GM18909 (cell line): ENCODE results near the gene EPG5.
A peak's percentile ranks its signal among the peaks of the same experiment; 100 is the strongest.
"Not testable (repeated sequence)": the region's sequence is repeated elsewhere in the genome, so short reads cannot be mapped to it uniquely, and the experiment has no call there.

Experiments
- ATAC-seq: cut with Tn5 transposase; IDR thresholded peaks from one replicate; pipeline ENCODE4 v1.9.1; 2021; ENCODE audit warnings: mild to moderate bottlenecking; ENCODE audit not compliant: unreplicated experiment, poor library complexity

The EPG5 gene, protein sequence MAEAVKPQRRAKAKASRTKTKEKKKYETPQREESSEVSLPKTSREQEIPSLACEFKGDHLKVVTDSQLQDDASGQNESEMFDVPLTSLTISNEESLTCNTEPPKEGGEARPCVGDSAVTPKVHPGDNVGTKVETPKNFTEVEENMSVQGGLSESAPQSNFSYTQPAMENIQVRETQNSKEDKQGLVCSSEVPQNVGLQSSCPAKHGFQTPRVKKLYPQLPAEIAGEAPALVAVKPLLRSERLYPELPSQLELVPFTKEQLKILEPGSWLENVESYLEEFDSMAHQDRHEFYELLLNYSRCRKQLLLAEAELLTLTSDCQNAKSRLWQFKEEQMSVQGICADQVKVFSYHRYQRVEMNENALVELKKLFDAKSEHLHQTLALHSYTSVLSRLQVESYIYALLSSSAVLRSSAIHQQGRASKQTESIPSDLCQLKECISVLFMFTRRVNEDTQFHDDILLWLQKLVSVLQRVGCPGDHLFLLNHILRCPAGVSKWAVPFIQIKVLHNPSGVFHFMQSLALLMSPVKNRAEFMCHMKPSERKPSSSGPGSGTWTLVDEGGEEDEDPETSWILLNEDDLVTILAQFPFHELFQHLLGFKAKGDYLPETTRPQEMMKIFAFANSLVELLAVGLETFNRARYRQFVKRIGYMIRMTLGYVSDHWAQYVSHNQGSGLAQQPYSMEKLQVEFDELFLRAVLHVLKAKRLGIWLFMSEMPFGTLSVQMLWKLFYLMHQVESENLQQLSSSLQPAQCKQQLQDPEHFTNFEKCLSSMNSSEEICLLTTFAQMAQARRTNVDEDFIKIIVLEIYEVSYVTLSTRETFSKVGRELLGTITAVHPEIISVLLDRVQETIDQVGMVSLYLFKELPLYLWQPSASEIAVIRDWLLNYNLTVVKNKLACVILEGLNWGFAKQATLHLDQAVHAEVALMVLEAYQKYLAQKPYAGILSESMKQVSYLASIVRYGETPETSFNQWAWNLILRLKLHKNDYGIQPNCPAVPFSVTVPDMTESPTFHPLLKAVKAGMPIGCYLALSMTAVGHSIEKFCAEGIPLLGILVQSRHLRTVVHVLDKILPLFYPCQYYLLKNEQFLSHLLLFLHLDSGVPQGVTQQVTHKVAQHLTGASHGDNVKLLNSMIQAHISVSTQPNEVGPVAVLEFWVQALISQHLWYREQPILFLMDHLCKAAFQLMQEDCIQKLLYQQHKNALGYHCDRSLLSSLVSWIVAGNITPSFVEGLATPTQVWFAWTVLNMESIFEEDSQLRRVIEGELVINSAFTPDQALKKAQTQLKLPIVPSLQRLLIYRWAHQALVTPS (N-terminal part only)

DNA sequence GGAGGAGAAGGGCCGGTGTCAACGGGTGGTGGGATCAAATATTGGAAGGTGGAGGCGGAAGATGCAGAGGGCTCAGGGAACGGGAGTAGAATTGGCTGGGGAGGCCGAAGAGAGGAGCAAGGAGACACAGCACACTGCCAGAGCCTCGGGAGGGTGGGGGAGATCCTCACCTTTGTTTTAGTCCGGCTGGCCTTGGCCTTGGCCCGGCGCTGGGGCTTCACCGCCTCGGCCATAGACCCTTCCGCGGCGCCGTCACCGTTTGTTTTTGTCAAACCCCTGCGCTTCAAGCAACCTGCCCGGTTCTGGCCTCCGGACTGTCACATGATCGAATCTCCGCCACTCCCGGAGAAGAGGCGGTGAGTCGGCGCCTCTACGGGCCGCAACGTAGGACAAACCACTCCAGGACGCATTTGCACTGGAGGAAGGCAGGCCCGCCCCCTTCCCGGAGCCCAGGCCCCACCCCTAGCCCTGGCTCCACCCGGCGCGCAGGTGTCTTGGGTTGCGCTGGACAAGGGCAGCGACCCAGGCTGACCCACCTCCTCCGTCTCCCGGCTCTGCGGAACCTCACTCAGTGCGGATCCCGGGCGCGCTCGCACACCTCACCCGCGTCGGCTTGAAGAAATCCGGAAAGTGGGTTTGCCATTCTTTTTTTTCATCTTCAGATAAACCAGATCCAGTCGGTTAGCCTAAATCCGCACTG lies at the start of gene EPG5:
Gene EPG5, minus strand, starts transcription at position 323 of the 700 bp plus-strand sequence. Its CDS starts 90 bp downstream, at position 233.
- peak; percentile 96 for ATAC-seq

DNA sequence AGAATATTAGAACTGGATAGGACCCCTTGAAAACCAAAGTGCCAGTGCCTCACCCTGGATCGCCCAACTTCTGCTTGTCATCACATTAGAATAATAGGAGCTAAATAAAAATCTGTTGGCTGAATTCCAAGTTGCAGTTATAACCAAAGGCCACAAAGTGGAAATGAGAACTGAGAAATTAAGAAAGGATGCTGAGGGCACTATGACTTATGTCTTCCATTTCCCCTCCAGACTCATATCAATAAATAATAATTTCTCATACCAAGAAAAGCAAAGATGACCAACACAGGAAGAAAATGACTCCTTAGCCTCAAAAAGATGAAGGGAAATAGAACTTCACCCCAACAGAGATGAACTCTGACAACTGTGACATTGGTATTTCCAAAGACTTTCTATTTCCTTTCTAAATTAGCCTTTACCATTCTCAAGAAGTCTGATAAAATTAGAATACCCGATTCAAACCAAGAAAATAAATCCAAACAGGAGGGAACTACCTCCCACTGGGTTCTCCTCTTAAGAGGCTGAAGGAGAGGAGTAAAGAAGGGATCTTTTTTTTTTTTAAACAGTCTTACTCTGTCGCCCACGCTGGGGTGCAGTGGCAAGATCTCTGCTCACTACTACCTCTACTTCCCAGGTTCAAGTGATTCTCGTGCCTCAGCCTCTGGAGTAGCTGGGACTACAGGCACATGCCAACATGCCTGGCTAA lies 46.5 kb upstream of the EPG5 start:
- peak; percentile 75 for ATAC-seq

DNA sequence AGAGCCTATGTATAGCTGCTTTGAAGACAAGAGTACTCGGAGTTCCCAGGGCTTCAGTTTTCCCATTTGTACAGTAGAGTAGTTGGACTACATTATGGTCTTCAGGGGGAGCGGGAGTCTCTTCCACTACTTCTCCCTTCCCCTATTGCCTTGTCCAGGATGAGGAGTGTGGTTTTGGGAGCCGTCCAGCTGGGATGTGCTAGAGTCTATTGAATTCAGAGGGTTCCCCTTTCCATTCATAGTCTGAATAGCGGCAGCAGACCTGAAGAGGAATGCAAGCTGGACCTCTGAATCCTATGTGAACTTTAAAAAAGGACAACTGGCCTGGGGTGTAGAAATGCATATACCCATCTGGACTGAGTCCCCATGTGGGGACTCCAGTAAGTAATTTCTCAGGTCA lies 43.5 kb upstream of the EPG5 start:
- ATAC-seq, result no peak

DNA sequence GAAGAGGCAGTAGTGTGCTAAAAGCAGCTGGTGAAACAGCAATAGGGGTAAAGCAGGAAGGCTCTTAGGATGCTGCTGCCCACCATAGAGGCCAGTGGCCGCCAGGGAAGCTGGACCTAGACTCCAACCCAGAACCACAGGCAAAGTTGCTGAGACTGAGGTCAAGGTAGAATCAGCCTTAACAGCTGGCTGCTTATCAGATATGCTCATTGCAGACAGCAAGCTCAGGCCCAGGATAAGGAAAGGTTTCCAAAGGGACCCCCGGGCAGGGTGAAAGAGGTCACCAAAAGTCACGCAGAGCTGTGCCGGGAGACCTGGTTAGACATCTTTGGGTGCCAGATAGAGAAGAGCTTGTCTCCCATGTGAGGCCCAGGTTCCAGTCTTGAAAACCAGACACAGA lies 42.9 kb upstream of the EPG5 start:
- ATAC-seq, result no peak

DNA sequence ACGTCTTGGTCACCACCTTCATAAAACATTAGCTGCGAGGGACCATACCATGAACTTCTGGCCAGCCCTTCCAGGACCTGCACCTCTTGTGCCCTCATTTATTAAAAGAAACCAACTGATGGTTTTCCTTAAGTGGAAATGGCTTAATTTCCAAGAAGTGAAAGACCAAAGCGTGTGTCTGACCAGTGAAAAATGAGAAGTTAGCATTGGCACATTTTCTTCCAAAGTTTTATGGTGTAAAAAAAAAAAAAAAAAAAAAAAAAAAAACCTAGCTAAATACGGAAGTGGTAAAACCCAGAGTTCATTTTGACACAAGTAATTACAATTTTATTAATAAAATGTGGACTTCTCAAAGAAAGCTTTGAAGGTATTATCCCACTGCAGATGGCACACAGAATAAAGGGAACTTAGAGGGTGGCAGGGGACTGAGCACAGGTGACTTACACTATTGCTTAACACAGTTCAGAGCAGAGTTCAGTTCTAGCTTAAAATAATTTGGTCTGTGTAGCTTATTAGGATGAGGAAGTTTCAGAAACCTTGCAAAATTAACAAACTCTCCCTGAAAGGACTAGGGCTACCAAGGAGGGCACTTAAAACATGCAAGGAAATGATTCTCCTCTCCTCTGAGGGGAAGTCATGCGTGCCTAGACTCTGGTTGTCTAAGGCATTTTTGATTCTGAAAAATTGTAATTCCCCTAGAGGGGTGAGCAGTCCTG lies 42.2 kb upstream of the EPG5 start:
- ATAC-seq, result no peak

DNA sequence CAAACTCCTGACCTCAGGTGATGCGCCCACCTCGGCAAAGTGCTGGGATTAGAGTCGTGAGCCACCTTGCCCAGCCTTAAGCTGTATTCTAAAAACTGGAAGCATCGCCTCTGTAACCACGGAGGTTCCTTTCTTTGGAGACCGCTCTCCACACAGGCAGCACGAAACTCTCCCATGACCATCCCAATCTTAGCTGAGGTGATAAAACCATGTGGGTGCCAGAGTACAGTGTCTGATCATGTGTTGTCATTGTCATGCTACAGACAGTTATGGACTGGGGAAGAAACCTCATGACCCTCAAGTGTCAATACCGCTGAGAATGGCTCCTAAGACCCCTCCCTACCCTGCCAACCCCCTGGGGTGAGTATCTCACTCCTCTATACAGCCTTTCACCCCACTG lies 41.4 kb upstream of the EPG5 start:
- ATAC-seq, result no peak

DNA sequence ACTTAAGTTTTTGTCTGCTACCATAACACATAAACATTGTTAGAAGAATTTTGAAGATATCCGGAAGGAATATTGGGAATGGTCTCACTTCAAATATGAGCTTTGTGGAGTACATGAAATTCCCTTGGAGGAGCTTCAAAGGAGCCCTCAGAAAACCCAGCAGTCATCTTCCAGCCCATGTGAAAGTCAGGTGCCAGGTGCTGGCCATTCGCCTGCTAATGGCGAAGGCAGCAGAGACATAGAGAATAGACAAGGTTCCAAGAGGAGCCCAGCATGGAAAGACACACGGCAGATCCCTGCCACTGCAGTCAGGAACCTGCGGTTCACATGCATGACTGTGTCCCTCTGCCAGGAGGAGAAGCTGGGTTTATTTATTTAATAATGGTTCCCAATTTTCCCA lies 40.0 kb upstream of the EPG5 start:
- no peak for ATAC-seq

DNA sequence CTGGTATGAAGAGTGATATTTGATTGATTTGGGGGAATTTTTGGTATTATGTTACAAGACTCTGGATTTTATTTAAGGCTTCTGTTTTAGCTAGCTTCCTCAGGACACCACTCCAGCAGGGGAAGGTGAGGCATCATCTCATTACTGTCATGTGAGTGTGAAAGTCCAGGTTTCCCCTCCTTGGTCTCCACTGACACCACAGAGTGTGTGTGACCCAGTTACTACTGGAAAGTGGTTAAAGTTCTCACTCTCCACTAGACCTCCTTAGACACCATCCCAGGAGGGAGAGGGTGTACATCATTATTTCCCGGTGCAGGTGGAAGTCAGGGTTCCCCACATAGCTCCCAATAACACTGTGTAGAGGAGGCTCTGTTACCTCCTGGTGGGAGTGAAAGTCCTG lies 35.8 kb upstream of the EPG5 start:
- ATAC-seq, result no peak

DNA sequence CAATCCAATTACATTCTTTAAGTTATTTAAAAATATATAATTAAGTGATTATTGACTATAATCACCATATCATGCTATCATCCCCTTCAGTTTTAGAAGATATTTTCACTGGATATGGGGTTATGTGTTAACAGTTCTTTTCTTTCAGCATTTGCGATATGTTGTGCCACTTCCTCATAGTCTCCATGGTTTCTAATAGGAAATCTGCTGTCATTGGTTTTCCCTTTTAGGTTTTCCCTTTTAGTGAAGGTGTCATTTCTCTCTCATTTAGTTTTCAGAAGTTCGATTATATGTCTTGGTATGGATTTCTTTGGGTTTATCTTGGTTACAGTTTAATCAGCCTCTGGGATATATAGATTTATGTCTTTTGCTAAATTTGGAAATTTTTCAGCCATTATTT lies 34.8 kb upstream of the EPG5 start:
- no peak for ATAC-seq

DNA sequence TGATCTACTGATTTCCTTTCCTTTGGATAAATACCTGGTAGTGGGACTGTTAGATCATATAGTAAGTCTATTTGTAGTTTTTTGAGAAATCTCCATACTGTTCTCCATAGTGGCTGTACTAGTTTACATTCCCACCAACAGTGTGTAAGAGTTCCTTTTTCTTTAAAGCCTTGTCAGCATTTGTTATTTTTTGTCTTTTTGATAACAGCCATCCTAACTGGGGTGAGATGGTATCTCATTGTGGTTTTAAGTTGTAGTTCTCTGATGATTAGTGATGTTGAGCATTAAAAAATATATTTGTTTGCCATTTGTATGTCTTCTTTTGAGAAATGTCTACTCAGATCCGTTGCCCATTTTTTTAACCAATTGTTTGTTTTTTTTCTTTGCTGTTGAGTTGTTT lies 33.9 kb upstream of the EPG5 start:
- no peak for ATAC-seq

DNA sequence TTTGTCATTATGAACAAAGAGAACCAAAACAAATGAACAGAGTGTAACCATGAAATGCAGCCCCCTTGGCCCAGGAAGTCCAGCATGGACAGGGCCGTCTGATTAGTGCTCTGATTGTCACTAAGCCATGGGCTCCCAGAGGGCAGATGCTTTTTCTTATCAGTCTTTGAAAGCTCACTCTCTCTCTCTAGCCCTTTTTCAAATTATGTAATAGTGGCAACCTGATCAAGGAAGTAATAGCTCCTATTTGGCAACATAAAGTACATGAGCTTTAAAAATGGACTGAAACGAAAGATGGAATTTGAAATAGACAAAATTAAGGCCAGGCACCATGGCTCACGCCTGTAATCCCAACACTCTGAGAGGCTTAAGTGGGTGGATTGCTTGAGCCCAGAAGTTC lies 32.4 kb upstream of the EPG5 start:
- no peak for ATAC-seq

DNA sequence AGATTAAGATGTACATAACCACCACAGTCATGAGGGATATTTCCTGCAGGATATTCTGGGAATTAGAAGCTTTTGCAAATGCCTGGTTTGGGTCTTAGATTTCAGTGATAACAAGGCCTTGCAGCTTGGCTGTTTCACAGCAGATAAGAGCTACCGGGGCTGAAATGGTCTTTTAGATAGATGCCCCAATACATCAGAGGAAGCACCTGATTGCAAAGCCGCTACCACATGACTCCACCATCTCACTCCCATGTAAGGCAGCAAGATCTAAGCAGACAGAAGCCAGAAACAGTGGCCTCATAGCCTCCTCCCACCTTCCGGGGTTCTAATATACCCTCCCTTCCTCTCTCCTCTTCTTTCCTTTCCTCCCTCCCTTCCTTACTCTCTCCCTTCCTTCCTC lies 31.1 kb upstream of the EPG5 start:
- ATAC-seq, result no peak

DNA sequence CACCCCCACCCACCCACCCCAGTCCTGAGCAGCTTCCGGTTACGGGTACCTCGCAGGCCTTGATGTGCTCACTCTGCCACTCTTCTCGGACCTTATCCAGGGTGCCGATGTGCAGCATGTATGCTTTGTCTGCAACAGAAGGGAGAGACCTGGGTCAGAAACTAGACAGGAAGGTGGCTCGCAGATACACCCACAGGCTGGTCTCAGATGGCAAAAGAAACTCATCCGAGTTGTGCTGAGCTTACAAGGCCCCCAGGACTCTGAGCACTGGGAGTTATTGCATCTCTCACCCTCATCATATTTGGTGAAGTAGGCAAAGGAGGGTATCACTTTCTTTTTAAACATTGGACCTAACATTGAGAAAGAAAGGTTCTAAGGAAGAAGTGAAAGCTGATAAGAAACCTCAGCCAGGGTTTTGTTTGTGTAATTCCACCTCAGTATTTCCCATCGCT lies 30.6 kb upstream of the EPG5 start:
- ATAC-seq, result peak; percentile 45

DNA sequence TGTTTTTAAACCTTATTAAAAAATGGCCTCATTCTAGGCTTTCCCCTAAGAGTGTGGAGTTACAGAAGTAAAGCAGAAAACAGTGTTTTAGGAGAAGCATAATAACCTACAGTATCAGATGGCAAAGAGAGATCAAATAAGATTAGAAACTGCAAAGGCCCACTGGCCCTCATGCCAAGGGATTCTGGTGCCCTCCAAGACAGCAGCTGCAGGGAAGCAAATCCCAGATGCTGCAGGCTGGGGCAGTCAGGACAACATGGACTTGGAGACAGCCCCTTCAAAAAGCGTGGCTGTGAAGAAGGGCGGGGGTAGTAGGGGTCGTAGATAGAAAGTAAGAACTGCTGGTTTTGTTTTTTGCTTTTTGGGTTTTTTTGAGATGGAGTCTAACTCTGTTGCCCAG lies 28.3 kb upstream of the EPG5 start:
- no peak for ATAC-seq

DNA sequence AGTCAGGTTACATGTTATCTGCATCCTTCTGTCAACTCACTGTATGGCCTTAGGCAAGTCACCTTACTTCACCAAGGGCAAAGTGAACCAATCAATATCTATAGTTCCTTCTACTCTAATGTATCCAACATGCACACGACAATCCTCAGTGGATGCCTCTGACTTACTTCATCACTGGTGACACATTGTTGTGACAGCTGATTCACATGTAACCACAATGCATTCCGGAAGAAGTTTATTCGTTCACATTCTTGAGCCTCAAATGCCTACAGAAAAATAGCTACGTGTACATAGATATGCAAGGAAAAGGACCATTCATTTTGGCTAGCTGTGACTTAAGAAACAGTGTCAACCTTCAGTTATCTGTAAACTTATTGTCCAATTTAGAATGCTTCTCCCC lies 26.3 kb upstream of the EPG5 start:
- no peak for ATAC-seq

DNA sequence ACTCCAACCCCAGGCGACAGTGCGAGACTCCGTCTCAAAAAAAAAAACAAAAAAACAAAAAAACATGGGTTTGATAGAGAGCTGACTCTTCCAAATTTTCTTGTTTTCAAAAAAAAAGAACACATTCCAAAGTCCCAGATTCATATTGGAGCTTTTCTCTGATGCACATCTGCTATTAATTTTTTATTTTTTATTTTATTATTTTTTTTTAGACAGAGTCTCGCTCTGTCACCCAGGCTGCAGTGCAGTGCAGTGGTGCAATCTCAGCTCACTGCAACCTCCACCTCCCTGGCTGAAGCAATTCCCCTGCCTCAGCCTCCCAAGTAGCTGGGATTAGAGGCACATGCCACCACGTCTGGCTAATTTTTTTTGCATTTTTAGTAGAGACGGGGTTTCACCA lies 25.4 kb upstream of the EPG5 start:
- not testable (repeated sequence) for ATAC-seq

DNA sequence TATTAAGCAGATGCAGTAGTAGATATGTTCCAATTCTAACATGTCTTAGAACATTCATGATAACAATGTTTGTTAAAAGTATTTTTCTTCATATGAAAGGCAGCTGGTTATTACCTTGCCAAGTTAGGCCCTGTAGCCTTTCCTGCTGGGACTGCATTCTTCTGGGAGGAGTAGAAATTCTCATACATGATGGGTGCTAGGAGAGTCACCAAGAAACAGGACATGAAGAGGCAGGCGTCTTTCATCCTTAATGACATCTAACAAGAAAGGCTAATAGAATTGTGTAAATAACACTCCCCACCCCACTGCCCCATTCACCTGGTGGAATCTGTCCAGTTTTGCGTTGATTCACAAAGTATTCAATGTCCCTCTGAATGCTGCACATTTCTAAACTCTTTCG lies 24.7 kb upstream of the EPG5 start:
- no peak for ATAC-seq

DNA sequence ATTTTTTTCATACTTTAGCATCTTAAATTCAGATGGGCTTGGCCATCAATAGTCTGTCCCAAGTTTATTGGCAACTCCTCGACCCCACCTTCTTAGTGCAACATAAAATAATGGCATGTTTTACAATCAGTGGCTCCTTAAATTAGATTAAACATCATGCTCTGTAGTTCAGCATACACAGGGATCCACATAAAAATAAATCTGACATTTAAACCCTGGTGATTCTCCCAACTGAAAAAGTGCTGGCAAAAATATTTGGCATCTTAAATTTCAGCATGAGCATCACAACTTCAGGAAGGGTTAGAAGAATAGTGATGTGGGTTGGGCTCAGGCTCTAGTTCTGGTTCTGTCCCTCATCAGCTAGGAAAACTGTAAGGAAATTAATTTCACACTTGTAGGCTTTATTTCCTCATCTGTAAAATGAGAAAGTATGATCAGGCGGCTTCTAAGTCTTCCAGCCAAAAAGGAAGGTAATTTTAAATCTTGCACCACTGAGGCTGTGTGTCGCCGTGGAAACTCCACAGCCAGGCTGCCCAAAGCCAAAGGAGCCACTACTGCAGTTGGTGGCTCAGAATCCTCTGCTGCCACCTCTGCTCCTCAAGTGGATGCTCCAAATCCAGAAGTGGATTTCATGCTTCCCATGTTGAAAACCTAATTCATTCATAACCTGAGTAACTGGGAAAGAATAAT lies 17.6 kb upstream of the EPG5 start:
- no peak for ATAC-seq
